ENCODE results near the gene C19orf18. TPM values are rescaled to one million over a fixed set of nuclear protein-coding genes. Genes with fewer than 3 reads are reported as not detected.
A peak's percentile ranks its signal among the peaks of the same experiment; 100 is the strongest.
"Not testable (repeated sequence)": the region's sequence is repeated elsewhere in the genome, so short reads cannot be mapped to it uniquely, and the experiment has no call there.

C19orf18 gene
- 1 to 10 TPM; 2.1 to 2.9 (median 2.6) TPM for total RNA-seq
- 2.9 TPM for polyA plus RNA-seq
- long read RNA-seq, donor 1, partial matches to known transcripts: 0 of 1 reads
- long read RNA-seq, donor 1, other reads (novel, unspliced or antisense): 1 of 1 reads
- long read RNA-seq, donor 2, partial matches to known transcripts: 1 of 1 reads
- long read RNA-seq, donor 2, other reads (novel, unspliced or antisense): 0 of 1 reads
- long read RNA-seq, donor 3, partial matches to known transcripts: 0 of 3 reads
- long read RNA-seq, donor 3, other reads (novel, unspliced or antisense): 3 of 3 reads
- long read RNA-seq, donor 4: 0 reads

DNA sequence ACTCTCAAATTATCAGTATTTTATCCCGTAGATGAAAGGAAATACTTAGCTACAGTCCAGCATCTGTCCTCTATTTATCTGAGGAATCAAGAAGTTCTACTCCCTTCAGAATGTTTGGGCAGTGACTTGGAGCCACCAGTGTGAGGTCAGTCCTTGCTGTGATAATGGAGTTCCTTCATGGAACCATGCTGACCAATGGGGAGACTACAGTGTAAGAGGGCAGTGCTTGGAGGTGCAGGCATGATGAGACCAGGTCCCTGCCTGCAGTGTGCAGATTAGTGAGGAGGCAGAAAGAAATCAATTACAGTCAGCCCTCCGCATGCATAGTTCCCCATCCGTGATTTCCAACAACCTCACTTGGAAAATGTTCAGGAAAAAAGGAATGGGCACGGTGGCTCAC, at the start of gene C19orf18:
TSS of gene C19orf18 (minus strand) at position 101 of the 400 bp plus-strand sequence. CDS start 102 bp downstream, outside the sequence.
- Histone ChIP-seq H3K27ac (ENCODE audit: low read length) (no peak within 1 kb of the TSS), H3K27me3 (ENCODE audit: control insufficient read depth, insufficient read depth) (no peaks in the 10 kb centered on the region), H3K4me1 (ENCODE audit: control insufficient read depth, insufficient read depth, low read length) (no peaks in the 10 kb centered on the region), H3K9me3 (ENCODE audit: control insufficient read depth, low read length) (peaks cover 32% of the 10 kb centered on the region), H3K4me3 (ENCODE audit: low read length) (no peak within 1 kb of the TSS)
- no peak for ATAC-seq
- no peak for DNase-seq
- 90% methylated on average over 4 of the region's 4 CpGs for WGBS
- intact Hi-C loops (cut with DNase I): no loop called here

GRCh38 chr19:58022283-58022660, 47.9 kb upstream of the C19orf18 start:
- no peak for DNase-seq
- intact Hi-C loops (cut with DNase I): loop anchor here in 3 of 4 donors (2.0 to 5.0 kb wide), 2 partner anchors 133 to 135 kb away; no protein-coding TSS in a partner anchor
- Histone ChIP-seq H3K27ac (ENCODE audit: low read length) (no peak overlapping the region), H3K9me3 (ENCODE audit: control insufficient read depth, low read length) (no peaks in the 10 kb centered on the region), H3K27me3 (ENCODE audit: control insufficient read depth, insufficient read depth) (no peaks in the 10 kb centered on the region), H3K4me3 (ENCODE audit: low read length) (no peak overlapping the region), H3K4me1 (ENCODE audit: control insufficient read depth, insufficient read depth, low read length) (no peaks in the 10 kb centered on the region)
- ATAC-seq: no peak
- 70% methylated on average over 4 of the region's 4 CpGs for WGBS

DNA sequence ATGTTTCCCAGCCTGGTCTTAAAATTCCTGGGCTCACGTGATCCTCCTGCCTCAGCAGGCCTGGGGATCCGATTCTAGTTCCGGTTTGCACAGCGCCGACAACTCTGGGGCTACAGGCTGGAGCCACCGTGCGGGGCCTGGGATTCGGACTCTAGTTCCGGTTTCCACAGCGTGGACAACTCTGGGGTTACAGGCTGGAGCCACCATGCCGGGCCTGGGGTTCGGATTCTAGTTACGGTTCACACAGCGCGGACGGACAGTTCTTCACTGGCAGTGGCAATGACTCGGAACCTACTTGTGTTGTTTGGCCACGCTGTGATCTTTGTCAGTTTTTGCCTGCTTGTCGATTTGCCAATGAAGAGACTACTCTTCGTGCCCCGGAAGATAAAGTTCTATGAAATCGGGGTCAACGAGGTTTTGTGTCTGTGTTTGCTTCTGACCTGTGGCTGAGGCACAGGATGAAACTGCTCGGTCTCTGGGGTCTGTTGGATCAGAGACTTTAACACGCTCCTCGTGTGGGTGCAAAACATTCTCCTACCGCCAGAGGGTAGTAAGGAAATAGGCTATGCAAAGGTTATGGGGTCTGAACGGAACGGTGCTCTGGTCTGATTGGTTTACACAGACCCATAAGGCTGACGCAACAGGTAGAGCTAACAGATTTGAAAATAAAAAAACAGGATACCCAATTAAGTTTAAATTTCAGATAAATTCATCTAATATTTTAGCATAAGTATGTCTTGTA, 47.4 kb upstream of the C19orf18 start:
- WGBS: 52% methylated on average over 30 of the region's 30 CpGs
- Histone ChIP-seq H3K4me1 (ENCODE audit: control insufficient read depth, insufficient read depth, low read length) (no peaks in the 10 kb centered on the region), H3K27ac (ENCODE audit: low read length) (no peak overlapping the region), H3K9me3 (ENCODE audit: control insufficient read depth, low read length) (no peaks in the 10 kb centered on the region), H3K27me3 (ENCODE audit: control insufficient read depth, insufficient read depth) (no peaks in the 10 kb centered on the region), H3K4me3 (ENCODE audit: low read length) (no peak overlapping the region)
- ATAC-seq: peak; percentile 94 to 96
- DNase-seq: peak in 1 of 3 donors; percentile 49
- intact Hi-C loops (cut with DNase I): loop anchor here in 3 of 4 donors (2.0 to 5.0 kb wide), 2 partner anchors 133 to 136 kb away; no protein-coding TSS in a partner anchor

DNA sequence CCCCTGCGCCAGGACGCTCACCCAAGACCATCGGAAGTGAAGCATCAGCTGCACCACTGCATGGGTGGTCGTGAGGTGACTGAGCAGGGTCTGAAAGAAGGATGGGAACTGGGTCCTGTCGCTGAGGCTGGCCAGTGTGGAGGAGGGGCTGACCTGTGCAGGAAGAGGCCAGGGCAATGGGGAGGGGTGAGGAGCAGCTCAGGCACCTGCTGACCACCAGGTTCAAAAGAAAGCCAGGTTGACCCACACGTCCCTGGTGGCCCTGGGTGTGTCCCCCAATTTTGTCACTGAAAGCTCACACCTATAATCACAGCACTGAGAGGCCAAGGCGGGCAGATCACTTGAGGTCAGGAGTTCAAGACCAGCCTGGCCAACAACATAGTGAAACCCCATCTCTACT, 45.8 kb upstream of the C19orf18 start:
- DNase-seq (no peak), ATAC-seq (no peak)
- H3K4me1 ChIP-seq (ENCODE audit: control insufficient read depth, insufficient read depth, low read length): no peaks in the 10 kb centered on the region
- H3K27me3 ChIP-seq (ENCODE audit: control insufficient read depth, insufficient read depth): no peaks in the 10 kb centered on the region
- H3K9me3 ChIP-seq (ENCODE audit: control insufficient read depth, low read length): no peaks in the 10 kb centered on the region
- no peak overlapping the region for H3K4me3 ChIP-seq (ENCODE audit: low read length)
- WGBS: 76% methylated on average over 7 of the region's 7 CpGs
- no peak overlapping the region for H3K27ac ChIP-seq (ENCODE audit: low read length)
- intact Hi-C loops (cut with DNase I): loop anchor here in 2 of 4 donors (5.0 kb wide), 1 partner anchor 137 kb away; no protein-coding TSS in a partner anchor

DNA sequence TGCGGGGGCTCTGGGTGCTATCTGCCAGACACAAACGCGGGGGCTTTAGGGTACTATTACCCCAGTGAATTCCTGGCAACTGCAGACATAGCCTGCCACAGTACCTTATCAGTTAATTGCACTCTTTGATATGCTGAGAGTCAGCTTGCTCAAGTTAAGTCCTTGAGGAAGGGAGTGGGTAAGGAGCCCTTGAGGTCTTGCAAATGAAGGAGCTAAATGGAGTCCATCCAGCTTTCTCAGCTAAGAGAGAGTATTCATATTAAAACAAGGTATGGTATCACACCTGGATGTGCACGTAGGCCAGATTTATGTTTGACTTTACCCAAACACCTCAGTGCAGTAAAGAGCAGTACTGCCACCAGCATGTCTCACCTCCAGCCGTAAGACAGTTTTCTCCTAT, 39.8 kb upstream of the C19orf18 start:
- Histone ChIP-seq H3K27me3 (ENCODE audit: control insufficient read depth, insufficient read depth) (no peaks in the 10 kb centered on the region), H3K9me3 (ENCODE audit: control insufficient read depth, low read length) (no peaks in the 10 kb centered on the region), H3K27ac (ENCODE audit: low read length) (no peak overlapping the region), H3K4me3 (ENCODE audit: low read length) (no peak overlapping the region), H3K4me1 (ENCODE audit: control insufficient read depth, insufficient read depth, low read length) (no peaks in the 10 kb centered on the region)
- intact Hi-C loops (cut with DNase I): no loop called here
- ATAC-seq (no peak), DNase-seq (no peak)
- 47% methylated on average over 5 of the region's 5 CpGs for WGBS

GRCh38 chr19:58010507-58010906, 36.2 kb upstream of the C19orf18 start:
- H3K9me3 ChIP-seq (ENCODE audit: control insufficient read depth, low read length): peaks cover 2% of the 10 kb centered on the region
- no peaks in the 10 kb centered on the region for H3K4me1 ChIP-seq (ENCODE audit: control insufficient read depth, insufficient read depth, low read length)
- no peak for ATAC-seq
- DNase-seq: no peak
- 80% methylated on average over 22 of the region's 22 CpGs for WGBS
- no peak overlapping the region for H3K4me3 ChIP-seq (ENCODE audit: low read length)
- H3K27me3 ChIP-seq (ENCODE audit: control insufficient read depth, insufficient read depth): no peaks in the 10 kb centered on the region
- no peak overlapping the region for H3K27ac ChIP-seq (ENCODE audit: low read length)
- intact Hi-C loops (cut with DNase I): no loop called here

GRCh38 chr19:58009666-58010301, 35.5 kb upstream of the C19orf18 start:
- intact Hi-C loops (cut with DNase I): no loop called here
- peak; percentile 96 to 98 for ATAC-seq
- H3K4me1 ChIP-seq (ENCODE audit: control insufficient read depth, insufficient read depth, low read length): no peaks in the 10 kb centered on the region
- peak; percentile 88 to 94 (median 94) for DNase-seq
- H3K27me3 ChIP-seq (ENCODE audit: control insufficient read depth, insufficient read depth): no peaks in the 10 kb centered on the region
- H3K27ac ChIP-seq (ENCODE audit: low read length): peak overlapping the region; percentile 63
- H3K4me3 ChIP-seq (ENCODE audit: low read length): peak overlapping the region; percentile 17
- peaks cover 2% of the 10 kb centered on the region for H3K9me3 ChIP-seq (ENCODE audit: control insufficient read depth, low read length)
- WGBS: 11% methylated on average over 41 of the region's 41 CpGs

DNA sequence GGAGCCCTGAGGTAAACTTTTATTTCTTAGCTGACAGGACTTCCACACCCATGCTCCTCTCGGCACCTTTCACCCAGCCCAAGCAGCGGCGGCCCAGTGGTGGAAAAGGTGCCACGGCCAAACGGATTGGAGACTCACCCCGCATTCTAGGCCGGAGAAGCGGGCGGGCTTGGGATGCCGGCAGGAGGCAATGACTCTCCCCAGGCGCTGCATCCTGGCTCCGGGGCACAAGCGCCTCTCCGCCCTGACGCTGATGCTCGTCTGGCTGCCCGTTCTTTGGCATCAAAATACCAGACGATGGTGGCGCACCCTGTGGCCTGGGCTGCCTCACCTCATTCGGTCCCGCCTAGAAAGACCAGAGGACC, 34.9 kb upstream of the C19orf18 start:
- Histone ChIP-seq H3K4me1 (ENCODE audit: control insufficient read depth, insufficient read depth, low read length) (no peaks in the 10 kb centered on the region), H3K4me3 (ENCODE audit: low read length) (no peak overlapping the region), H3K27me3 (ENCODE audit: control insufficient read depth, insufficient read depth) (no peaks in the 10 kb centered on the region), H3K9me3 (ENCODE audit: control insufficient read depth, low read length) (peaks cover 5% of the 10 kb centered on the region), H3K27ac (ENCODE audit: low read length) (no peak overlapping the region)
- WGBS: 2% methylated on average over 21 of the region's 21 CpGs
- ATAC-seq (no peak), DNase-seq (no peak)
- intact Hi-C loops (cut with DNase I): no loop called here

DNA sequence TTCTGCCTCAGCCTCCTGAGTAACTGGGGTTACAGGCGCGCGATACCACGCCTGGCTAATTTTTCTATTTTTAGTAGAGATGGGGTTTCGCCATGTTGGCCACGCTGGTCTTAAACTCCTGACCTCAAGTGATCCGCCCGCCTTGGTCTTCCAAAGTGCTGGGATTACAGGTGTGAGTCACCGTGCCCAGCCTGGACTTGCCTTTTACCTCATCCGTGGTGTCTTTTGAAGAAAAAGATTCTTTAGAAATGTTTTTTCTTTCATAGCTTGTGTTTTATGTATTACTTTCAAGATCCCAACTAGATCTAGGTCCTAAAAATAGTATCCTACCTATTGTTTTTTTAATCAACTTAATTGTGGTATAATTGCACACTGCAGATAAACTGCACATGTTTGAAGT, 34.5 kb upstream of the C19orf18 start:
- H3K9me3 ChIP-seq (ENCODE audit: control insufficient read depth, low read length); H3K27ac ChIP-seq (ENCODE audit: low read length); H3K4me1 ChIP-seq (ENCODE audit: control insufficient read depth, insufficient read depth, low read length); ATAC-seq; DNase-seq; intact Hi-C loops (cut with DNase I); H3K4me3 ChIP-seq (ENCODE audit: low read length); H3K27me3 ChIP-seq (ENCODE audit: control insufficient read depth, insufficient read depth): not testable (repeated sequence)
- WGBS: 38% methylated on average over 10 of the region's 10 CpGs

DNA sequence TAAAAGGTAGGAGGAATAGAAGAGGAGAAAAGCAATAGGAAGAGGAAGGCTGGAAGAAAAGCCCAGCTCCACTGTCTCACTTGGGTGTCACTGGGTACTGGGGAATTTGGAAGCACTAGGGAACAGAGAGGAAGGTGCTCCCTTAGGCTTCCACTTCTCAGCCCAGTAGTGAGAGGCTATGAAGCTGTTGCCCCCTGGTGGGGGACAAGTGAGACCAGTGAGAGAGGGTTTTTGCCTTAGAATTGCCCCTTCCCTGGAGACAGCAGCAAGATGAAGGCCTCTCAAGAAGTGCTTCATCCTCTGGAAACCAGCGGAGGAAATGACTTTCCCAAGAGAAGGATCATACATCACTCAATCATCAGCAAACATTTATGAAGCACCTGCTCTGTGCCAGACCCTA, 33.0 kb upstream of the C19orf18 start:
- WGBS: 95% methylated on average over 1 of the region's 1 CpG
- Histone ChIP-seq H3K4me3 (ENCODE audit: low read length) (no peak overlapping the region), H3K27ac (ENCODE audit: low read length) (no peak overlapping the region), H3K27me3 (ENCODE audit: control insufficient read depth, insufficient read depth) (no peaks in the 10 kb centered on the region), H3K9me3 (ENCODE audit: control insufficient read depth, low read length) (peaks cover 5% of the 10 kb centered on the region), H3K4me1 (ENCODE audit: control insufficient read depth, insufficient read depth, low read length) (peaks cover 2% of the 10 kb centered on the region)
- ATAC-seq (no peak), DNase-seq (no peak)
- intact Hi-C loops (cut with DNase I): no loop called here
